ENCODE data around the gene CACNA1C. TPM values are rescaled to one million over a fixed set of nuclear protein-coding genes. Genes with fewer than 3 reads are reported as not detected.

Gene CACNA1C
- total RNA-seq, 1 donor from 2014 or later = 0.02 TPM

GRCh38 chr12:2403221-2403976 lies 350.6 kb downstream of the CACNA1C start:
- Mint-ChIP-seq H3K36me3 (ENCODE audit: low read depth) (no peaks in the 10 kb centered on the region), H3K27me3 (no peaks in the 10 kb centered on the region), H3K27ac (no peak overlapping the region), H3K4me1 (no peaks in the 10 kb centered on the region), H3K4me3 (no peak overlapping the region), H3K9me3 (peaks cover 3% of the 10 kb centered on the region)
- ChIA-PET CTCF (interaction anchor here (0.8 kb wide), 1 partner anchor 9 kb away, joined by 3 read pairs; no protein-coding TSS in a partner anchor), POLR2A (no interaction called here)
- intact Hi-C loops (cut with micrococcal nuclease) = no loop called here
- ATAC-seq (ENCODE audit: low read depth) (no peak), DNase-seq (no peak)
- no peak for TF ChIP-seq CTCF (IDR thresholded peaks at IDR 0.05)

GRCh38 chr12:2405039-2405438 lies 352.3 kb downstream of the CACNA1C start:
- no peak for ATAC-seq (ENCODE audit: low read depth)
- H3K27me3 Mint-ChIP-seq = no peaks in the 10 kb centered on the region
- DNase-seq = no peak
- peaks cover 3% of the 10 kb centered on the region for H3K9me3 Mint-ChIP-seq
- H3K4me3 Mint-ChIP-seq = no peak overlapping the region
- no peak overlapping the region for H3K27ac Mint-ChIP-seq
- intact Hi-C loops (cut with micrococcal nuclease) = no loop called here
- no peaks in the 10 kb centered on the region for H3K4me1 Mint-ChIP-seq
- TF ChIP-seq CTCF (IDR thresholded peaks at IDR 0.05) = no peak
- H3K36me3 Mint-ChIP-seq (ENCODE audit: low read depth) = no peaks in the 10 kb centered on the region
- POLR2A ChIA-PET = no interaction called here
- CTCF ChIA-PET = no interaction called here

GRCh38 chr12:2406903-2407302 lies 354.1 kb downstream of the CACNA1C start:
- no peak overlapping the region for H3K4me3 Mint-ChIP-seq
- no peak for TF ChIP-seq CTCF (IDR thresholded peaks at IDR 0.05)
- DNase-seq (no peak), ATAC-seq (ENCODE audit: low read depth) (no peak)
- H3K4me1 Mint-ChIP-seq = no peaks in the 10 kb centered on the region
- H3K27me3 Mint-ChIP-seq = no peaks in the 10 kb centered on the region
- H3K9me3 Mint-ChIP-seq = peaks cover 3% of the 10 kb centered on the region
- H3K36me3 Mint-ChIP-seq (ENCODE audit: low read depth) = no peaks in the 10 kb centered on the region
- ChIA-PET POLR2A (no interaction called here), CTCF (no interaction called here)
- intact Hi-C loops (cut with micrococcal nuclease) = no loop called here
- H3K27ac Mint-ChIP-seq = no peak overlapping the region

GRCh38 chr12:2408262-2408661 lies 355.5 kb downstream of the CACNA1C start:
- Mint-ChIP-seq H3K27me3 (no peaks in the 10 kb centered on the region), H3K9me3 (peaks cover 3% of the 10 kb centered on the region), H3K4me1 (no peaks in the 10 kb centered on the region), H3K4me3 (no peak overlapping the region), H3K27ac (no peak overlapping the region), H3K36me3 (ENCODE audit: low read depth) (no peaks in the 10 kb centered on the region)
- DNase-seq (no peak), ATAC-seq (ENCODE audit: low read depth) (no peak)
- no peak for TF ChIP-seq CTCF (IDR thresholded peaks at IDR 0.05)
- ChIA-PET POLR2A (no interaction called here), CTCF (no interaction called here)
- intact Hi-C loops (cut with micrococcal nuclease) = no loop called here

- no peak for TF ChIP-seq CTCF (IDR thresholded peaks at IDR 0.05)
- Mint-ChIP-seq H3K27me3 (no peaks in the 10 kb centered on the region), H3K4me3 (no peak overlapping the region), H3K4me1 (no peaks in the 10 kb centered on the region), H3K27ac (no peak overlapping the region), H3K9me3 (peaks cover 3% of the 10 kb centered on the region), H3K36me3 (ENCODE audit: low read depth) (no peaks in the 10 kb centered on the region)
- ATAC-seq (ENCODE audit: low read depth) = no peak
- no peak for DNase-seq
- intact Hi-C loops (cut with micrococcal nuclease) = no loop called here
- ChIA-PET CTCF (no interaction called here), POLR2A (no interaction called here)
Measured at GRCh38 chr12:2409656-2410265, 357.0 kb downstream of the CACNA1C start.

All from activated B cell treated with CpG ODN at 0.5 μM for 24 hours (primary cell).